Right cardiac atrium (tissue), 5 donors: ENCODE data around the gene GBA3. TPM values are rescaled to one million over a fixed set of nuclear protein-coding genes. Genes with fewer than 3 reads are reported as not detected.

Experiments
- ATAC-seq, 2 donors: fragments of 200-7000 bp; cut with Tn5 transposase; one replicate each; pipeline versions ENCODE4 v1.8.0 to v1.9.1; 2020; ENCODE audit warnings: moderate library complexity in 2 of 2, mild to moderate bottlenecking in 1 of 2
- DNase-seq, 3 donors: peaks; one replicate each; pipeline ENCODE4 v3.0.0-alpha.2; 2020
- H3K27ac ChIP-seq: one replicate; pipeline ENCODE4 v1.5.1; 2013; ENCODE audit warnings: mild to moderate bottlenecking, low read length, control low read depth, moderate library complexity
- H3K27me3 ChIP-seq: one replicate; pipeline ENCODE4 v1.6.1; 2013; ENCODE audit not compliant: control insufficient read depth, insufficient read depth
- H3K4me1 ChIP-seq: one replicate; pipeline ENCODE4 v1.6.1; 2013; ENCODE audit warnings: low read length; ENCODE audit not compliant: control insufficient read depth, insufficient read depth
- H3K4me3 ChIP-seq: one replicate; pipeline ENCODE4 v1.5.1; 2013; ENCODE audit warnings: low read length, control low read depth
- H3K9me3 ChIP-seq: one replicate; pipeline ENCODE4 v1.6.1; 2013; ENCODE audit warnings: low read length; ENCODE audit not compliant: control insufficient read depth
- WGBS: extraction: QIAGEN DNeasy Blood & Tissue Kit; methylation state at CpG from one replicate; pipeline ENCODE4 v1.1.7; 2013; 5-methylcytosine and 5-hydroxymethylcytosine counted together
- intact Hi-C, 4 donors: fragments of 100-400 bp; cut with DNase I; formaldehyde crosslinking; loops; one replicate each; pipeline versions ENCODE4 v1.11.0 to v1.14.0; 2022 to 2023
- polyA plus RNA-seq: library from polyadenylated mRNA; stranded (reverse); fragments of 200-250 nt; gene quantifications from one replicate; pipeline ENCODE4 v1.2.3, GENCODE V29; 2013
- total RNA-seq, 4 donors: library from RNA; stranded (reverse); fragmentation: NEBNext Ultra II Directional; extraction: Animal tissue kit (Norgen Biotek cat#: 25700); gene quantifications; one replicate each; pipeline ENCODE4 v1.2.1, GENCODE V29; 2021
- donor health status: healthy with polysubstance abuse.
- donor health status: DM: no; HTN: yes; CAD: no.
- donor health status: DM: no; HTN: no; CAD: no.
- donor health status: DM: no; HTN: yes; CAD: no; lungs with severe emphysema.
- donor health status: DM: yes; HTN: yes; CAD: no.

GBA3 gene
- total and polyA plus RNA-seq, 5 donors: not detected

GRCh38 chr4:22733816-22734215 is 41.1 kb downstream of the GBA3 start:
- Histone ChIP-seq H3K27me3 (no peaks in the 10 kb centered on the region), H3K9me3 (no peaks in the 10 kb centered on the region), H3K4me3 (no peak overlapping the region), H3K27ac (no peak overlapping the region), H3K4me1 (no peaks in the 10 kb centered on the region)
- DNase-seq: no peak
- WGBS: 70% methylated on average over 3 of the region's 3 CpGs
- intact Hi-C loops: no loop called here
- no peak for ATAC-seq

GRCh38 chr4:22736912-22737311 is 44.2 kb downstream of the GBA3 start:
- intact Hi-C loops: no loop called here
- no peaks in the 10 kb centered on the region for H3K4me1 ChIP-seq
- no peaks in the 10 kb centered on the region for H3K27me3 ChIP-seq
- no peak overlapping the region for H3K27ac ChIP-seq
- no peaks in the 10 kb centered on the region for H3K9me3 ChIP-seq
- no peak overlapping the region for H3K4me3 ChIP-seq
- ATAC-seq (no peak), DNase-seq (no peak)
- WGBS: 88% methylated on average over 2 of the region's 2 CpGs

- no peaks in the 10 kb centered on the region for H3K9me3 ChIP-seq
- intact Hi-C loops: no loop called here
- H3K27ac ChIP-seq: no peak overlapping the region
- H3K27me3 ChIP-seq: no peaks in the 10 kb centered on the region
- ATAC-seq: no peak
- H3K4me1 ChIP-seq: no peaks in the 10 kb centered on the region
- H3K4me3 ChIP-seq: no peak overlapping the region
- no peak for DNase-seq
- WGBS: 63% methylated on average over 3 of the region's 3 CpGs
These were observed 47.2 kb downstream of the GBA3 start for GRCh38 chr4:22739968-22740367.

- no peaks in the 10 kb centered on the region for H3K4me1 ChIP-seq
- H3K27me3 ChIP-seq: no peaks in the 10 kb centered on the region
- H3K9me3 ChIP-seq: no peaks in the 10 kb centered on the region
- WGBS: 72% methylated on average over 3 of the region's 3 CpGs
- H3K4me3 ChIP-seq: no peak overlapping the region
- ATAC-seq (no peak), DNase-seq (no peak)
- intact Hi-C loops: no loop called here
- no peak overlapping the region for H3K27ac ChIP-seq
These were observed 49.0 kb downstream of the GBA3 start for GRCh38 chr4:22741744-22742143.

GRCh38 chr4:22743290-22743689 is 50.6 kb downstream of the GBA3 start:
- ATAC-seq: no peak
- intact Hi-C loops: no loop called here
- WGBS: 93% methylated on average over 3 of the region's 3 CpGs

GRCh38 chr4:22744478-22745062 is 51.8 kb downstream of the GBA3 start:
- Histone ChIP-seq H3K9me3 (no peaks in the 10 kb centered on the region), H3K4me3 (no peak overlapping the region), H3K27ac (no peak overlapping the region), H3K27me3 (no peaks in the 10 kb centered on the region), H3K4me1 (no peaks in the 10 kb centered on the region)
- DNase-seq (no peak), ATAC-seq (no peak)
- 94% methylated on average over 8 of the region's 8 CpGs for WGBS
- intact Hi-C loops: no loop called here

More at GRCh38 chr4:22743290-22743689, 50.6 kb downstream of the GBA3 start:
- no peaks in the 10 kb centered on the region for H3K9me3 ChIP-seq
- H3K27me3 ChIP-seq: no peaks in the 10 kb centered on the region
- H3K4me1 ChIP-seq: no peaks in the 10 kb centered on the region
- no peak overlapping the region for H3K27ac ChIP-seq
- no peak overlapping the region for H3K4me3 ChIP-seq
- DNase-seq: no peak

GRCh38 chr4:22745234-22745633 is 52.5 kb downstream of the GBA3 start:
- no peaks in the 10 kb centered on the region for H3K9me3 ChIP-seq
- no peaks in the 10 kb centered on the region for H3K4me1 ChIP-seq
- DNase-seq: no peak
- intact Hi-C loops: no loop called here
- ATAC-seq: no peak
- 58% methylated on average over 1 of the region's 1 CpG for WGBS
- H3K4me3 ChIP-seq: no peak overlapping the region
- no peaks in the 10 kb centered on the region for H3K27me3 ChIP-seq
- H3K27ac ChIP-seq: no peak overlapping the region

- intact Hi-C loops: no loop called here
- Histone ChIP-seq H3K4me3 (no peak overlapping the region), H3K9me3 (no peaks in the 10 kb centered on the region), H3K27ac (no peak overlapping the region), H3K4me1 (no peaks in the 10 kb centered on the region), H3K27me3 (no peaks in the 10 kb centered on the region)
- ATAC-seq (no peak), DNase-seq (no peak)
- 80% methylated on average over 2 of the region's 2 CpGs for WGBS
These were observed 61.4 kb downstream of the GBA3 start for GRCh38 chr4:22754116-22754515.

- intact Hi-C loops: no loop called here
- ATAC-seq: no peak
These were observed 69.8 kb downstream of the GBA3 start for GRCh38 chr4:22762548-22762947.

GRCh38 chr4:22764183-22764582 is 71.4 kb downstream of the GBA3 start:
- H3K4me3 ChIP-seq: no peak overlapping the region
- intact Hi-C loops: no loop called here
- 84% methylated on average over 3 of the region's 3 CpGs for WGBS

More at GRCh38 chr4:22762548-22762947, 69.8 kb downstream of the GBA3 start:
- Histone ChIP-seq H3K27ac (no peak overlapping the region), H3K9me3 (no peaks in the 10 kb centered on the region), H3K4me1 (no peaks in the 10 kb centered on the region), H3K27me3 (no peaks in the 10 kb centered on the region), H3K4me3 (no peak overlapping the region)
- WGBS: 64% methylated on average over 2 of the region's 2 CpGs
- DNase-seq: no peak

GRCh38 chr4:22766068-22766467 is 73.3 kb downstream of the GBA3 start:
- 81% methylated on average over 2 of the region's 2 CpGs for WGBS
- Histone ChIP-seq H3K9me3 (no peaks in the 10 kb centered on the region), H3K27ac (no peak overlapping the region), H3K4me3 (no peak overlapping the region), H3K27me3 (no peaks in the 10 kb centered on the region), H3K4me1 (no peaks in the 10 kb centered on the region)
- no peak for ATAC-seq
- intact Hi-C loops: no loop called here
- DNase-seq: no peak

More at GRCh38 chr4:22764183-22764582, 71.4 kb downstream of the GBA3 start:
- no peaks in the 10 kb centered on the region for H3K27me3 ChIP-seq
- H3K4me1 ChIP-seq: no peaks in the 10 kb centered on the region
- no peak overlapping the region for H3K27ac ChIP-seq
- DNase-seq: no peak
- no peak for ATAC-seq
- H3K9me3 ChIP-seq: no peaks in the 10 kb centered on the region
